HG03439 (cell line): ENCODE results near the gene PITPNC1.
"Not testable (repeated sequence)": the region's sequence is repeated elsewhere in the genome, so short reads cannot be mapped to it uniquely, and the experiment has no call there.

Experiments
- ATAC-seq: cut with Tn5 transposase; IDR thresholded peaks from one replicate; pipeline ENCODE4 v1.9.1; 2021; ENCODE audit warnings: mild to moderate bottlenecking, moderate library complexity; ENCODE audit not compliant: unreplicated experiment

PITPNC1 gene

DNA sequence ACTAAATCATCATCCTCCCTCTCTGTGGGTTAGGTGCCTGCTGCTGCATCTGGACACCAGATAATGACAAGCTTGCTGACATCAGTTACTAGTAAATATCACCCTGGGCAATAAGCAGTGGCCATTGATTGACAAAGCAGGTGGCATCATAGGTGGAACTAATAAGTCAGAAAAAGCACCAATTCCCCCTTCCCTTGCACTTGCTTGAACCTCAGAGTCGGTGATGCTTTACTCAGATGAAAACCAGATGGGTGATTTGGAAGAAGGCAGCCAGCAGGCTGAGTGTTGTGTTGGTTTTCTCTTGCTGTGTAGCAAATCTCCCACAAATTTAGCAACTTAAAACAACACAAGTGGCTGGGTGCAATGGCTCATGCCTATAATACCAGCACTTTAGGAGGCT lies 193.7 kb downstream of the PITPNC1 start:
- no peak for ATAC-seq

DNA sequence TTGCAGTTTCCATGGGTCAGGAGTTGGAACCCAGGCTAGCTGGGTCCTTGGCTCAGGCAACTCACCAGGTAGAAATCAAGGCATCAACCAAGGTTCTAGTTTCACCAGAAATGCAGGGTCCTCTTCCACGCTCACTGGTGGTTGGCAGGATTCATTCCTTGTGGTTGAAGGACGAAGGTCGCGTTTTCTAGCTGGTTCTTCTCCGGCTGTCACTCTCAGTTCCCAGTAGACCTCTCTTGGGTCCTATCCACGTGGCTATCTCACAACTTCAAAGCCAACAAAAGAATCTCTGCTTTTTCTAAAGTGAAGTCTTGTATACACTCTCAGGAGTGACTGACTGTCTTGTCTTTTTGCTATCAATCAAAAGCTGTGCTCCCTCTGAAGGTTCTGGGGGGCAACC lies 194.4 kb downstream of the PITPNC1 start:
- ATAC-seq: no peak

DNA sequence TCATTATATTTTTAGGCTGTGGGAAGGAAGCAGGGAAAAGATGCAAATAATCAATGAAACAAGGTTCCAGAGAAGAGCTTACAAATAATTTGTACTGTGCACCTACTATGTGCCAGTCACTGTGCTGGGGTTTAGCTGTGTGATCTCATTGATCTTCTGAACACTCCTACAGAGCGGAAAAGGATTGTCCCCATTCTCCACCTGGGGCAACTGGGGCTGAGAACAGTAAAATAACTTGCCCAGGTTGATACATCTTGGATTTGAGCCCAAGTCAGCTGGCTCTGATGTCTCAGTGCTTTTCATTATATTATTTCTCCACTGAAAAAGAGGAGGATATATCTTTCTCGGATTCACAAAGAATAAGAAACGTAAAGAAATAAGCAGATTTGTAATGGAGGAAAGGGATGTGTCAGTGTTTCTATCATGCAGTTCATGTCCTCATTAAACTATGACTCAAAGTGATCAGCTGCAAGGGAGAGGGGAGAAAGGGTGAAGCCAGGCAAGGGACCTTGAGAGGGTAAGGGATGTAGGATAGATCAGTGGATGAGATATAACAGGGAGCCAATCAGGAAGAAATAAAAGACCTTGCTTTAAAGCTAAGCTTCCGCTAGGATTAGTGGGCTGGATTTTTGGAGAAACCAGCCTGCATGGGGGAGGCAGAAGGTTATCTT lies 197.0 kb downstream of the PITPNC1 start:
- no peak for ATAC-seq

DNA sequence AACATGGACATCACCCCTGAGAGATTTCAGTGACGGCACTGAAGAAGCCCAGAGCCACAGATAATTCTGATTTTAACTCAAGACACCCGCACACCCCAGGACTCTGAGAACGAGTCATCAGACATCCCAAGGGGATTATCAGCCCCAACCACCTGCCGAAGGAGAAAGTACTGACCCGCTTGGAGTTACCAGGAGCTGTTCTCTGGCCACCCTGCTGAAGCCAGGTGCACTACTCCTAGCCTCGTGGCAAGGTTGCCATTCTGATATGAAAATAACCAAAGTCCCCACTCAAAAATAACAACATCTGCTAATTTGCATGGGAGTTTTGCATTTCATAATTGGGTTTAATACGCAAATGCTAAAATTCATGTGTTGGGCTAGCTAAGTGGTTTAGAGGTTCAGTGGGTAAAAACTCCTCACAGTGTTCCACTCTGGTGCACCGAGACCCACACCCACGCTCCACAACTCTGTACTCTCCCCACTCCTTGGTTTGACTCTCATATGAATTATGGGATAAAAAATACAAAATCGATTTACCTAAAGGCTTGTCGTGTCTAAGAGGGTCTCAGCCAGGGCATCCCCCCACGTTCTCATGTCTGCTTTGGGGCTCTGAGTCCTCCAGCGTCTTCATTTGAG lies 197.7 kb downstream of the PITPNC1 start:
- ATAC-seq: peak; percentile 34

DNA sequence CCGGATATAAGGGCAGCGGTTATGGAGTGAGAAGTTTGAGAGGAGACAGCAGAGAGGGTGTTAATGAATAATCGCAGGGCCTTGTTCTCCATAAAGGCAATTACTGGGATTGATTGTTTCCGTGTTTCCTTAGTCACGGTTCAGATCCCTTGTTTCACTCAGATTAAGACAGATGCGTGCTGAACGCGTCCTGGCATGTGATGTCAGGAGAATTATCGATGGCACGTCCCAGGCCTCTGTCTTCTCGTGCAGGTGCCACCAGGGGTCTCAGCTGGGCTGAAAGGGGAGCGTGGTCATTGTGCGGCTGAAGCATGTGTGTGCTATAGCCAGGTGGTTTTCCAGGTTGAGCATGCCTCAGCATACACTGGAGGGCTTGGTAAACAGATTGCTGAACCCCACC lies 198.2 kb downstream of the PITPNC1 start:
- ATAC-seq: peak; percentile 26

DNA sequence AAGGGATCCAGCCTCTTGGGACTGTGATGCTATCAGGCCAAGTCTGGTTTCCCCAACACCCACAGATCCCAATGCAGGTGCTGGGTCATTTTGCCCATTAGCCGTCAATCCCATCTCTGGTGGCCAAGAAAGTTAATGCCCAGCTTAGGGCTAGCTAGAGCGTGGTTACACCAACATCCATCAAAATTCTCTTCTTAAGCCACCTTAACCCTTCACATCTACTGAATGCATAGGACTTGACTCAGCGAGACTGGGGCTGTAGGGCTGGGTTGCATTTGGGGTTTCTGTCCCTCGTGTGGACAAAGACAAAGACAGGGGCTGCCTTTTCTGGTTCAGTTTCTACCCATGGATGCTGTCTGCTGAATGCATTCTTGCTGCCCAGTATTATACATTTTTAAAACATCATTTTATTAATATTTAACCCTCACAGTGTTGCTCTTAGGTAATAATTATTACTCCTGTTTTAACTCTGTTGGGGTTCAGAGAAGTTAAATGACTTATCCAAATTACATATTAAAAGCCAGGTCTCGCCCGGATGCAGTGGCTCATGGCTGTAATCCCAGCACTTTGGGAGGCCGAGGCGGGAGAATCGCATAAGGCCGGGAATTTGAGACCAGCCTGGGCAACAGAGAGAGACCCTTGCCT lies 199.5 kb downstream of the PITPNC1 start:
- ATAC-seq: no peak

DNA sequence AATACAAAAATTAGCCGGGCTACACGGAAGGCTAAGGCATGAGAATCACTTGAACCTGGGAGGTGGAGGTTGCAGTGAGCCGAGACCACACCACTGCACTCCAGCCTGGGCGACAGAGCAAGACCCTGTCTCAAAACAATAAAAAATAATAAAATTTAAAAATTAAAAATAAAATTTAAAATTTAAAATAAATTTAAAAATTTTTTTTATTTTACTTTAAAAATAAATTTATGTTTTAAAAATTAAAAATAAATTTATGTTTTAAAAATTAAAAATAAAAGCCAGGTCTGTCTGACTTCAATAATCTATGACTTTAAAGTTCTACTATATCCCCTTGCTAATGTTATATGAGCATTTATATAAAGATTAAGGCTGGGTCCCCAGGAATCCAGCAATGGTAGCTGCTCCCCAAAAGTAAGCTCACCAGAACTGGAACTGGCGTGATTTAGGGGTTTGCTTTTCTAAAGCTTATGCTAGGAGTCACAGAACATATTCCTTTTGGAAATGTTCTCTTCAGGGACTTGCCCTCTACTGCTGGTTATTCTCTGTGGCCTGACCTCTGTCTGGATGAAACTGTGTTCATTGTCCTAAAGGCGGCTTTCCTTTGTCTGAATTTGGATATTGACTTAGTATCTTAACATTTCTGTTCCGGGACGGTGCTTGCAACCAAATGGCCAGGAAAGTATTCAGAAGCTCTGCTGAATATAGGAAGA lies 200.5 kb downstream of the PITPNC1 start:
- ATAC-seq: no peak

DNA sequence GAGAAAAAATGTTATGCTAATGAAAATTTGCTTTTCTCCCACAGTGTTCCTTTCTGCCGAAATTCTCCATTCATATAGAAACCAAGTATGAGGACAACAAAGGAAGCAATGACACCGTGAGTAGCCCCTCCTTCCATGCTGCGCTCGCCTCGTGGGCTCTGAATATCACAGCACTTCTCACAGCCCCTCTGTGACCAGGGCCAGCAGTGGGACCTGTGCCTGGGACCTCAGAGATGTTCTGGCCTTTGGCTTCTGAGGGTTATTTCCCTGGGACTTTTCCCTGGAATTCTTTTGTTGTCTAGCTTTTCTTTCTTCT lies 201.0 kb downstream of the PITPNC1 start:
- ATAC-seq: no peak

DNA sequence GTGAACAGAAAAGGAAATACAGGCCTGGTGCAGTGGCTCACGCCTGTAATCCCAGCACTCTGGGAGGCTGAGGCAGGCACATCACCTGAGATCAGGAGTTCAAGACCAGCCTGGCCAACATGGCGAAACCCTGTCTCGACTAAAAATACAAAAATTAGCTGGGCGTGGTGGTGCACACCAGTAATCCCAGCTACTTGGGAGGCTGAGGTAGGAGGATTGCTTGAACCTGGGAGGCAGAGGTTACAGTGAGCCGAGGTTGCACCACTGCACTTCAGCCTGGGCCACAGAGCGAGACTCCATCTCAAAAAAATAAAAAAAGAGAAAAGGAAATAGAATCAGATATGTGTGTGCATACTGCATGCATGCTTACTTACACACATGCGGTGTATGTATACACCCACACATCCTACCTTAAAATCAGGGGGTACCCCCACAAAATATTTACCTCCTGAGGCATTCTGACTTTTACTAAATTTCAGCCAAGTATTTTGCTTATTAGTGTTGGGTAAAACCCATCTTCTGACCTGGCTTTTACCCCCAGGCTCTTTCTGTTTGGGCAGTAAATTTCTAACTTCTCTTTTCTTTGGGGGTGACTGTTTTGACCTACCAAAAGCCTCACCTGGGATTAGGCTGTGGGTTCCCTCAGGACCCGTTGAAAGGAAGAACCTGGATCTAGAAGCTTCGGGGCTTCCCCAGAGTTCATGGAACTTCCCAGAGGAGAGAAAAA lies 201.8 kb downstream of the PITPNC1 start:
- ATAC-seq: not testable (repeated sequence)

DNA sequence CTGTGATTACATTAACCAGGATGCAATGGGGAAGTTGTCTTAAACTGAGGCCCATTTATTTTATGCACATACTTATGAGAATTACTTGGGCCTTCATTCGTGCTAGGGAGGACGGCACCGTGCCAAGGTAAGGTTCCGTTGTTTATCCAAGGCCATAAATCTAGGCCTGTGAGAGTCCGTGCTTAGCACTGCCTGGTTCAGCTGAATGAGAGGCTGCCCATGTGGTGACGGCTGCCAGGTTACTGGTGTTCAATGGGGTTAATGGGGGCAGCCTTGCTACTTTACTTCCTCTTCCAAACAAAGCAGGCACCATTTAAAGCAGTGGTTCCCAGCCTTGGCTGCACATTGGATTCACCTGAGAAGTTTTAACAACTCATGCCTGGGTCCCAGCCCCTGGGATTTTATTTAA lies 205.6 kb downstream of the PITPNC1 start:
- no peak for ATAC-seq

DNA sequence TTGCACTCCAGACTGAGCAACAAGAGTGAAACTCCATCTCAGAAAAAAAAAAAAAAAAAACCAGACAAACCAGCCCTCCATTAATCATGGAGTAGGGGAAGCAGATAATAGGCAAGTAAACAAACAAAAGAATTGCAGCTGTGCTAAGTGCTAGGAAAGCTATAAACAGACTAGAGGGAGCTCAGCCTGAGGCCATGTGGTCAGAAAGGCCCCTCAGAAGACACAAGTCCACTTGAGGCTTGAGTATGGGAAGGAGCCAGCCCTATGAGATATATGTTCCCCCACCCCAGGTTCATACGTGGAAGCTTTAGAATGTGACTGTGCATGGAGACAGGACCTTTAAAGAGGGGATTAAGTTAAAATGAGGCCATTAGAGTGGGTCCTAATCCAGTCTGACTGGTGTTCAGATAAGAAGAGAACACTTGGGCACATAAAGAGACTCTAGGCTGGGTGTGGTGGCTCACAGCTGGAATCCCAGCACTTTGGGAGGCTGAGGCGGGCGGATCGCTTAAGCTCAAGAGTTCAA lies 208.1 kb downstream of the PITPNC1 start:
- ATAC-seq: no peak

DNA sequence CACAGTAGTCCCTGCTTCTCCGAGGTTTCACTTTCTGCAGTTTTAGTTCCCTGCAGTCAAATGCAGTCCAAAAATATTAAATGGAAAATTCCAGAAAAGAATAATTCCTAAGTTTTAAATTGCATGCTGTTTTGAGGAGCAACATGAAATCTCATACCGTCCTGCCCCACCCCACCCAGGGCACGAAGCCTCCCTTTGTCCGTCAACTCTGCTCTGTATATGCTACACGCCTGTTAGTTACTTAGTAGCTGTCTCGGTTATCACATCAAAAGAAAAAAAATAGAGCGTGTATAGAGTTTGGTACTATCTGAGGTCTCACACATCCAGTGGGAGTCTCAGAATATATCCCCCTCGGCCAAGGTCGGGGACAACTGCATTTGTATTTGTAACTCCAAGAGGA lies 211.2 kb downstream of the PITPNC1 start:
- ATAC-seq: no peak

DNA sequence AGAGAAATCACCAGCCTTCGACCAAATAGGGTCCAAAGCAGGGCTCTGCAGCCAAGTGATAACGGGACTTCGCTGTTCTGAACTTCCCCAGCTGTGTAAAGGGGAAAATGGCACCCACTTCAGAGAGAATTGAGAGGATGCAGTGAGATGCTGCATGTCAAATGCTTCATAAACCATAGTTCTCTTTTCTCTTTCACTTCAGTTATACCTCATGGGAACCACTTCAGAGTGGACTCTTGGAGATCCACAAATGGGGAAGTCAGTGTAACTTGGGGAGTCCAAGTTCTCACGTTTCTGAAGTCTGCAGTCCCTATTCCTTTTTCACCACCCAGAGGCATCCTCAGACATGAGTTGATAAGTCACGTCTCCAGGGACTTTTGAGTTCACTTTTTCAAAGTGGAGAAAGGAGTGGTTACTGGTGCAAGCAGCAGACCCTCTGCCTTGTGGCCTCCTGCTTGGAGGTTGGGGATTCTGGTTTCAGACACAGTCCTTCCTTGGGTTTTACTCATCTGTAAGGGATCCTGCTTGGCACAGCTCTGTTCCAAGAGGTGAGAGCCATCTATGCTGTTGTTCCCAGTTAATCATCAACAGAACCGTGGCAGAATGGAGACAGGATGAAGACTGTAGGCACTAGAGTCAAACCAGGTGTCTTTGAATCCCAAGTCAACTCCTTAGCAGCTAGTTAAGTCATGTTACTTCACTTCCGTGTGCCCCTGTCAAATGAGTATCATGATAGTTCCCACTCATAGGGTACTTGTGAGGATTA lies 217.2 kb downstream of the PITPNC1 start:
- ATAC-seq: no peak

DNA sequence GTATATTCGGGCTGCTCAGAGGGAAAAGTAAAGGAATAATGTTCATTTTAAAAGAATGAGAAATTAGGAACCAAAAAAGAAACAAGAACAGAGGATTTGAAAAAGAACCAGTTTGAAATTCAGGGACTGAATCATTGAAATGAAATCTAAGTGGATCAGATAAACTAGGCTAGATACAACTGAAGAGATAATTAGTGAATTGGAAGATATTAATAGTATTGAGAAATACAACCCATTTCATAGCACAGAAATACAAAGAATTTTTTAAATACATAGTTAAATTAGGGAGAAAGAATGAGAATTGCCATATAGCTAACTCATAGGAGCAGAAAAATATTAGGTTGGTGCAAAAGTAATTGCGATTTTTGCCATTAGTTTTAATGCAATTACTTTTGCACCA lies 223.3 kb downstream of the PITPNC1 start:
- no peak for ATAC-seq

DNA sequence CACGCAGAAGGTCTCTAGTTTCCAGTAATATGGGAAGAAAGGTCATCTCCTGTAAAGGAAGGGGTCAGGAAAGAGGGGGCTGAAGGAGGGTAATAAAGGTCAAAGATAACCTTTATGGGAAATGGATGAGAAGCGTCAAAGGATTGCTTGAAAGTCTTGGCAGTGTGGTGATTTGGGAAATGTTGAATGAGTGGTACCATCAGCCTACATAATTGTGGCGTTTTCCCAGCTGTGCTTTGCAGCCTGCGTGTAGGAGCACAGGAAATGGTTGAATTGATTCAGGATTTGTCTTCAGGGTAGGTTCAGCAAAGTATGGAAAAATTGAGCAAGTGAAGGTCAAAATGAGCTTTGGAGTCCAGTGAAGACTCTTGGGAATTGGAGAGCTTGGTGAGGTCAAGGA lies 224.8 kb downstream of the PITPNC1 start:
- ATAC-seq: no peak

DNA sequence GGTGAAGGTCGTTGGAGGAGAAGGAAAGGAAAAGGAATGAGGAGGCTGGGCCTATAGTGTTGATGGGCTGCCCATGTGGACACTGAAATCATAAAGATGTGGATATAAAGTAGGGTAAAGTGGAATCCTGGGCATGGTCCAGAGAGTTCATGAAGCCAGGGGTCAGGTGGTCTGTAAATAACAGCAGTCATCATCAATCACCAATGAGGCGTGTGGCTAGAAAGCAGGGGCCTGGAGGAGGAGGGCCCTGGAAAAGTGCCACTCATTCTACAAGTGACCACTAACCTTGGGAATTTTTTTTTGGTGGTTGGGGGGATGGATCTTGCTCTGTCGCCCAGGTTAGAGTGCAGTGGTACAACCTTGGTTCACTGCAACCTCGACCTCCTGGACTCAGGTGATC lies 225.4 kb downstream of the PITPNC1 start:
- ATAC-seq: no peak

DNA sequence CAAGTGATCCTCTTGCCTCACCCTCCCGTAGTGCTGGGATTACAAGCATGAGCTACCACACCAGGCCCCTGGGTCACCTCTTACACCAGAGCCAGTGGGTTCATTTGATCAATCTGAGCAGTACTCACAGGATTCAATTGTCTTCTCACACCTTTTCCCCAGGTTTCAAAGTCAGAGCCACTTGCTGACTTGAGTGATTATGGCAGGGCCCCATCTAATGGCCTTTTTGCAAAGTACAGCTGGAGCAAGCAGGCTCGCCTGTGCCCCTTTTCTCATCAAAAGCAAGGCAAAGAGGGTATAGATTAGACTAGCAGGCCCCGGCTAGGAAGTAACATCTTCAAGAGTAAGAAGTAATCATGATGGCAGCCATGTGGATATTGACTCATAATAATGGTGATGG lies 225.9 kb downstream of the PITPNC1 start:
- no peak for ATAC-seq

DNA sequence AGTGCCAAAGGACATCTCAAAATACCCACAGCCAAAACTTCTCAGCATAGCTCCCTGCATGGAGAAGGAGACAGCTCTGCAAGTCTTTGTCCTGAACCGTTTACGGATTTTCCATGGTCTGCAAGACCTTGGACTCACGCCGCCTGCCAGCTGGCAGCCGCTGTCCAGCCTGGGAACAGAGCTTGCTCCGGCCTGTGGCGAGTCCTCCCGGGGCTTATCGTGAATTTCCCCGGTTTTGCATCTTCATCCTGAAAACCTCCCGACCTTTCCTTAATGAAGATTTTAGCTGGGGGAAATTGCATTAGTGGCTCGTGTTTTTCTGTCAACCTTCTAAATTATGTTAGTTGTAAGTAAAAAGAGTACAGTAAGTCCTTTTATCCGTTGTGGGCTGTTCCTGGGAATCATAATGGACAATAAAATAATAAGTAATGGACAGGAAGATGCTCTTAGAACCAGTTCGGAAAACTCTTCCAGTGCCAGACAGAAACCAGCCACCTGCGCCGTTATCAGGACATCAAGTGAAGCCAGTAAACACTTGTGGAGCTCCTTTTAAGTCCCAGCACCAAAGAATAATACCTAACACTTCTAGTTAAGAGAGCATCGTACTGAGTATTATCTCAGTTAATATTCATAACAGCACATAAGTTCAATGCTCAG lies 228.3 kb downstream of the PITPNC1 start:
- no peak for ATAC-seq

DNA sequence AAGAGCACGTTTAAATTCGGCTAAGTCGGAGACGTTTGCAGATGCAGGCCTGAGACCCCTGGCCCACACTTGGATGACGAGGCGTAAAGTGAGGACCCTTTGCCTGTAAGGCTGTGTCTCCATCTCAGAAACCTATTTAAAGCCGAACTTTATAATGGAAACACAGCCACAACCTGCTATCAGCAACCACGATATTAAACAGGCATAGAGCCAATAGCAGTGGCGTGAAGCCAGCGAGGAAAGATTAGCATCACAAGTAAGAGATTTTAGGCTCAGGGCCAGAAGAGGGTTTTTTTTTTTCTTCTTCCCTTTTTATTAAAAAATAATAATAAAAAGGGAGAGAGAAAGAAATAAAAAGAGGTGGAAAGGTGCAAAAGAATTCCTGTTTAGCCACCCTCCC lies 229.4 kb downstream of the PITPNC1 start:
- ATAC-seq: no peak
